Amygdala (tissue), 56 donors: Measurements from ENCODE around the gene CD40LG.
A peak's percentile ranks its signal among the peaks of the same experiment; 100 is the strongest.

Experiments
- DNase-seq, 56 donors: peaks; one replicate each; lab custom pipeline; 2025; lab: John Stamatoyannopoulos, UW

CD40LG gene

GRCh38 chrX:136647677-136648360 lies at the start of gene CD40LG:
Gene CD40LG (plus strand): TSS chrX:136648158. CDS start chrX:136648249, 91 bp downstream.
- no peak for DNase-seq

GRCh38 chrX:136598631-136599030 lies 49.3 kb upstream of the CD40LG start:
- no peak for DNase-seq

DNA sequence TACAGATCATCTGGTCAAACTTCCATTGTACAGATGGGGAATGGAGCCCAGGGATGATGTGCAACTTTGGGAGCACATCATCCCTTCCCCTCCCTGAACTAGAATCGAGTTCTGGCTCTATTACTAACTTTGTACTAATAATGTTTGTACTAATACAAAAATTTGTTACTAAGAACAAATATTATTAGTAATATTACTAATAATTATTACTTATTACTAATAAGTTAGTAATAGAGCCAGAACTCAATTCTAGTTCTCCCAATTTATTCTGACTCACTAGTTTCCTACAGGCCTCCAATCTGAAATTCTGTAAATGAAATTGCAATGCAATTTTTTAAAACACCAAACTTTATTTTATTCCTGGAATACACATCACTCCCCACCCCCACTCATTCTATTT lies 47.9 kb upstream of the CD40LG start:
- no peak for DNase-seq

DNA sequence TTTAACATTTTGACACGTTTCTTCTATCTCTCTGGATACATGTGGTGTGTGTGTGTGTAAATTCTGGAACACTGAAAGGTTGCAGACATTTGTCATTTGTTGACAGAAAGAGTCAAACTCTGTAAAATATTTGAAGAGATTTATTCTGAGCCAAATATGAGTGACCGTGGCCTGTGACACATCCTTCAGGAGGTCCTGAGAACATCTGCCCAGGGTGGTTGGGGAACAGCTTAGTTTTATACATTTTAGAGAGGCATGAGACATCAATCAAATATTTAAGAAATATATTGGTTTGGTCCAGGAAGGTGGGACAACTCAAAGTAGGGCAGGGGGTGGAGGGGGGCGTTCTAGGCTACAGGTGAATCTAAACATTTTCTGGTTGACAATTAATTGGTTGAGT lies 40.7 kb upstream of the CD40LG start:
- no peak for DNase-seq

DNA sequence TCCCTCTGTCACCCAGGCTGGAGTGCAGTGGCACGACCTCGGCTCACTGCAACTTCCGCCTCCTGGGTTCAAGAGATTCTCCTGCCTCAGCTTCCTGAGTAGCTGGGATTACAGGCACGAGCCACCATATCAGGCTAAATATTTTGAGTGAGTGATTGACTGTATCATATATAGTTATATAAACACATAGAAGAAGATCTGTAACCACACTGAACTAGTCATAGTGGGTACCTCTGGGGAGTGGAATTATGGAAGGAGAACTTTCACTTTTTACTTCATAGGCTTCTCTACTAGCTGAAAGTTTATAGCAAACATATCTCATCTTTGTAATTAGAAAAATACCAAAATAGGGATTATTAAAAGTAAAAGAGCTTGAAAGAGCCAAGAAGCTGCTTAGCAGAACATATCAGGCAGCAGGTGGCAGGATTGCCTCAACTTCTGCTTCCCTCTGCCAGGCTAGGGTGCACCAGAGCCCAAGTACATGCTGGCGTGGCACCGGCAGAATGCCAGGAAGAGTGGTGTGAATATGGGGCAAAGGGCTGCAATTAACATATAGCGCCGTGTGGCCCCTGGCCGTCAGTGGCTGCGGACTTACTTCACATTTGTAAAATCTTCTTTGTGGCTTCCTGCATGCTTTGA lies 39.5 kb upstream of the CD40LG start:
- DNase-seq, result peak in 26 of 56 donors; percentile 0 to 37 (median 1)

DNA sequence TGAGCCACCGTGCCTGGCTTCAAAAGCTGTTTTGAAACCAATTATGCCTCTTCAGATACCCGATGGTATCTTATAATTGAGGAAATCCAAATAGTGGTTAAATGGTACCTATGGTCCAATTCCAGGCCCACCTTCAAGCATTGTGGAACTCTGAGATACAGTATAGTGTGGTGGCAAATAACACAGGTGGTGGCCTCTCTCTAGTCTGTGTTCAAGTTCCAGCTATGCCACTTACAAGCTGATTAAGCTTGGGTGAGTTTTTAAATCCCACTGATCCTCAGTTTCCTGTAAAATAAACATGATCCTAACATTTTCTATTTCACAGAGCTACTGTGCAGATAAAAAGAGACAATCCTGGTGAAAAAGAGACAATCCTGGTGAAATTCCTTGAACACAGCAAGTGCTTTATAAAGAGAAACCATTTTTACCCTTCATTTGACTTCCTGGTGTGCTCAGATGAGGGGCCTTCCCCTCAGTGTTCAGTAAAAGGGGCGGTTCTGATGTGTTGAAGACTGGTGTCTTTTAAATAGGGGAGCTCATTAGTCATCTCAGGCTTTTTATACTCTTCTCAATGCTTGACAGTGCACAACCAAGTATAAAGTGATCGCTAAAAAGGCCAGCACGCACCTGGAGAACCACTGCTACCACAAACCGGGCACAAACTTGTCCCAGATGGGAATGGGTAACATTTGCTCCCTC lies 30.8 kb upstream of the CD40LG start:
- no peak for DNase-seq

- DNase-seq, result no peak
These were observed 28.0 kb upstream of the CD40LG start for GRCh38 chrX:136619899-136620505.

- DNase-seq, result no peak
These were observed 27.2 kb upstream of the CD40LG start for GRCh38 chrX:136620780-136621179.

- no peak for DNase-seq
These were observed 25.4 kb upstream of the CD40LG start for GRCh38 chrX:136622568-136622967.

DNA sequence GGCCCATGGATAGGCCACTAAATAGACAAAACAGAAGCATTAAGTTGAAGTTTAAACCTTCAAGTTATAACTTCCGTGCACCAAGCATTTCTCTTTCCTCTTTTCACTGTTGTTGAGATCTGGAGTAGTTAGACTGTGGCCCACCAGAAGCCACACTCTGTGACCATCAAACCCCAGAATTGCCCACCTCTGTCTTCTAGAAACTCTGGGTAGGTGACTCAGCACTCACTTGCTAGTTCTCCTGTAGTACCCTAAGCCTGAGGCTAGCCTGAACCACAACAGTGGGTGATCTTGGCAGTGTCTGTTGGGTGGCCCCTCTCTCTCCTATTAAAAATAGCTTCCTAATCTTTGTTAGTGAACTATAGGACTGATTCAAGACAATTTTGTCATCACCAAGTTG lies 24.6 kb upstream of the CD40LG start:
- no peak for DNase-seq

DNA sequence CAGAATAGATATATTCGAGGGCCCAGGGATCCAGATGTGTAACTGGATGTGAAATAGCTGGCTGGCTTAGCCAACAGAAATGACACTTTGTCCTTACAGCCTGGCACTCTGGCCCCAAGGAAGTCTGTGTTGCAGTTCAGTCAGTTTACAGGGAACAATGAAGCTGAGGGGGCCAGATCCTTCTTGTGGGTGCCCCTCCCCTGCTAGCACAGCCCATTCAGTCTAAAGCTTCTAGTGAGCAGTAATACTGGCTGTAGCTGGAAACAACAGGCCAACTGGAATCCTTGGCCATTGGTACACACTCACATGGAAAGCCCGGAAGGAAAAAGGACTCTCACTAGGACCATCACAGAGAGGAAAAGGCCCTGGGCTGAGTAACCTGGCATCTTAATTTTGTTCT lies 22.7 kb upstream of the CD40LG start:
- DNase-seq, result no peak

GRCh38 chrX:136626237-136626636 lies 21.7 kb upstream of the CD40LG start:
- DNase-seq, result no peak

GRCh38 chrX:136626891-136627290 lies 21.1 kb upstream of the CD40LG start:
- no peak for DNase-seq

DNA sequence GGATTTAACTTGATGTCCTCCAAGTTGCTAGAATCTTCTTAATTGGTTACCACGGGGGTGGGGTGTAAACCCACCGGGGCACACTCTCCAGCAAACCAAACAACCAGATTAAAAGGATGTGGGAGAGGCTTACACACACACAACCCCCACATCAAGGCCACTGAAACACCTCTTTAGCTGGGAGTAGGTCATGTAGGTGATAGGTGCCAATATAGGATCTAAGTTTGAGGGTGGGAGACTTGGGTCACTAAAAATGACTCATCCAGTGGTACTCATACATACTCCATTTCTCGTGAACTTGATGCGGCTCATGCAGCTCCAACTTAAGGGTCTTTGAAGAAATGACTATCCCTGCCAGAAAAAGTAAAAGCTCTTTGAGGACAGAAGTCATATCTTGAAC lies 20.5 kb upstream of the CD40LG start:
- no peak for DNase-seq

DNA sequence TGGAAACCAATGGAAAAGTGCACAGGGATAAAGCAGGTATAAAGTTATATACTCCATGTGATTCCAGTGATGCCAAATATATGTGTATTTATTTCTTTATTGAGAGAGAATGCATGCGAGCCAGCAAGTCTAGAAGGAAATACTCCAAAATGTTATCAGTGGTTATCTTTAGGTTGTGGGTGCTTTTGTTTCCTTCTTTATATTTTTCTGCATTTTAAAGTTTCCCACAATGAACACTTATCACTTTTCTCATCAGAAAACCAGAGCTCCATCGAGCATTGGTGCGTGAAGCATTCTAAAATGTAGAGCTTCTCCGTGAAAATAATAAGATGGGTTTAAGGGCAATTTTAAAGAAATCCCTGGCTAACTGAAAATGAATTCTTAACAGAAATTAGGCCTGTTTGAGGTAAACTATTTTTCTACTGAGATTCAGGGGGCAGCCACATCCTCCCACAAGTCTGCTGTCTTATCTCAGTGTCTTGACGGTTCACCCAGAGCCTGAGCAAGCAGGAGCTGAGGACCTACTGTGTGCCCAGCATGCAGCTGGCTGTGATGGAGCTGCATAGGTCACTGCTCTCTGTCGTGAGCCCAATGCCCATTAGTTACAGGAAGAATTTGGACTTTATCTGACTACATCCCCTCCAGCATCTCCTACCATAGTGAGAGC lies 18.7 kb upstream of the CD40LG start:
- DNase-seq, result no peak

- no peak for DNase-seq
These were observed 17.1 kb upstream of the CD40LG start for GRCh38 chrX:136630881-136631280.

DNA sequence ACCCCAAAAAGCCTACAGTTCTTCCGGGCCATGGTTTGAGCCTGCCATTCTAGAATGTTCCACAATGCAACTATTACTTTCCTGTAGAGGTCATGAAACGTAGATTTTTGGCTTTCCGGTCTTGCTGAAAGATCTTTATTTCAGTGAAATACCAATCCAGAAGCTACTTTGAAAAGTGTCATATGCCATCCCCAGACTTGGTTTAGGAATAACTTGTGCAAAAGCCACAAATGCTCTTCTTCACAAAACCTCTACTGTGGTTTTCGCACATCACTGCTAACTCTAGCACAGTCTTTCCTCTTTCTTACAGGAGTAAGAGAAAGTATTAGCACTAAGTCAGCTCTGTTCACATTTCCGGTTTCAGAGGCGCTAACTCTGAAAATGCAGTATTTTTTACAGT lies 12.7 kb upstream of the CD40LG start:
- DNase-seq, result no peak

GRCh38 chrX:136636121-136636520 lies 11.8 kb upstream of the CD40LG start:
- DNase-seq, result no peak

DNA sequence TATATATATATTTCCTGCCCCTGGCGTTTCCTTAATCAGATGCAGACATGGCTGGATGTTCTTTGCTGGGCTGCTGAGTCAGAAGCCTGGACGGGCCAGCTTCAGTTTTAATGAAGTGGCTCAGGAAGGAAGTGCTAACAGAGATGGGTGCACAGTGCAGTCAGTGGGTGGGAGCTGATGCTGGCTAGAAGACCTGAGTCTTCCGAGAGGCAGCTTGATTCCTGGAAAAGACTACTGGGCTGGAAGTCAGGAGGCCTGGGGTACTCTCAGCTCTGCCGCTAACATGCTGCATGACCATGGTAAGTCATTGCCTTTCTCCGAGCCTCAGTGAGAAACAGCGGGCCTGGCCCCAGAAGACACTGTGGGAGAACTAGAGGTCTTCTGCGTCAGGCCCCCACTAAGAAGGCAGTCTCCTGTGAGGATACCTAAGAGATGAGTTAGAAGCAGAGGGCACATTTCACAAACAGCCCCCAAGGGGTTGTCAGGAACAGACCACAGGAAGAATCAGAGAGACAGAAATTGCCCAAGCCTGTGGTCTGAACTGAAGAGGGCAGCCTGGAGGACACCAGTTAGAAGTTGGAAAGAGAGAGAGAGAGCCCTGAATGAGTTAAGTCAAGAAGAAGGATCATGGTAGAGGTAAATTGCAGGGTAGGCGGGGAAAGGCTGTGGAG lies 8.3 kb upstream of the CD40LG start:
- DNase-seq, result peak in 1 of 56 donors; percentile 0

DNA sequence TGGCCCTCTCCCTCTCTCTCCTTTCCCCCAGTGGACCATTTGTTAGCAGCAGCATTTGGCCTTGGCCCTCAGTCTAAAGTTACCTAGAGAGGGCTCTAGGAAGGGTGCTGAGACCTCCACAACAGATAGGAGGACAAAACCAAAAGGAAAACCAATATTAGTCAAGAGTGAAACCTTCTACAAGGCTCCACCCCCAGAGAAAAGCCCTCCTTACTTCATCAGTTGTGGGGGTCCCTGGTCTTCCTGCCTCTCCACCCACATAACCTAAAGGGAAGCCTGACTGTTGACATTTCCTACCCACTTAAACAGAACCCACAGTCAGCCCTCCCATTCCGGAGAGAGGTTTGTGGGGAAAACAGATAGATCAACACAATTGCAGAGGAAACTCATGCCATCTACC lies 4.7 kb upstream of the CD40LG start:
- DNase-seq, result no peak
